Measurements from ENCODE around the gene BTG1. TPM values are rescaled to one million over a fixed set of nuclear protein-coding genes. Genes with fewer than 3 reads are reported as not detected.

BTG1 gene
- total RNA-seq, 4 donors from 2014 or later: 18.3 to 42.7 (median 35.3) TPM

DNA sequence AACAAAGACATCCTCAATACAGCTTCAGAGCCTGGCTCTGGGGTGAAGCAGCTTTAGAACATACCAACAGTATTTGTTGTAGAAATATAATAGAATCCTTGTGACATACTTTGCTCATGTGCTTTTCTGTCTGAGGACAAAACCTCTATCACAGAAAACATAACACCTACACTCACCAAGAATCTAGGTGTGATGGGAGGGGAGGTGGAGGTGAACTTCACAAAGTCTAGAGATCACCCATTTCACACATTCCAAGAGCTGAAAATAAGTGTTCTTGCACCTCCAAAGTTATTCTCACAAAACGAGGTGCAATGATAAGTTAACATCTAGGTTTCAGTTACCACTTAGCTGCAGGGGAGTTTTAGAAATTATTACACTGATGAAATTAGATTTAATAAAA is 32.7 kb upstream of the BTG1 start:
- DNase-seq: no peak
- intact Hi-C loops (cut with DNase I): no loop called here
- WGBS, 2 donors: 84 to 87% methylated on average over 1 of the region's 1 CpG
- Histone ChIP-seq H3K27ac (no peak overlapping the region), H3K4me3 (no peak overlapping the region), H3K4me1 (no peaks in the 10 kb centered on the region), H3K27me3 (no peaks in the 10 kb centered on the region), H3K36me3 (no peaks in the 10 kb centered on the region), H3K9me3 (no peaks in the 10 kb centered on the region)
- TF ChIP-seq, protein P1, sequence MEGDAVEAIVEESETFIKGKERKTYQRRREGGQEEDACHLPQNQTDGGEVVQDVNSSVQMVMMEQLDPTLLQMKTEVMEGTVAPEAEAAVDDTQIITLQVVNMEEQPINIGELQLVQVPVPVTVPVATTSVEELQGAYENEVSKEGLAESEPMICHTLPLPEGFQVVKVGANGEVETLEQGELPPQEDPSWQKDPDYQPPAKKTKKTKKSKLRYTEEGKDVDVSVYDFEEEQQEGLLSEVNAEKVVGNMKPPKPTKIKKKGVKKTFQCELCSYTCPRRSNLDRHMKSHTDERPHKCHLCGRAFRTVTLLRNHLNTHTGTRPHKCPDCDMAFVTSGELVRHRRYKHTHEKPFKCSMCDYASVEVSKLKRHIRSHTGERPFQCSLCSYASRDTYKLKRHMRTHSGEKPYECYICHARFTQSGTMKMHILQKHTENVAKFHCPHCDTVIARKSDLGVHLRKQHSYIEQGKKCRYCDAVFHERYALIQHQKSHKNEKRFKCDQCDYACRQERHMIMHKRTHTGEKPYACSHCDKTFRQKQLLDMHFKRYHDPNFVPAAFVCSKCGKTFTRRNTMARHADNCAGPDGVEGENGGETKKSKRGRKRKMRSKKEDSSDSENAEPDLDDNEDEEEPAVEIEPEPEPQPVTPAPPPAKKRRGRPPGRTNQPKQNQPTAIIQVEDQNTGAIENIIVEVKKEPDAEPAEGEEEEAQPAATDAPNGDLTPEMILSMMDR (IDR thresholded peaks at IDR 0.05): no peak
- no peak for TF ChIP-seq POLR2A (IDR thresholded peaks at IDR 0.05)

DNA sequence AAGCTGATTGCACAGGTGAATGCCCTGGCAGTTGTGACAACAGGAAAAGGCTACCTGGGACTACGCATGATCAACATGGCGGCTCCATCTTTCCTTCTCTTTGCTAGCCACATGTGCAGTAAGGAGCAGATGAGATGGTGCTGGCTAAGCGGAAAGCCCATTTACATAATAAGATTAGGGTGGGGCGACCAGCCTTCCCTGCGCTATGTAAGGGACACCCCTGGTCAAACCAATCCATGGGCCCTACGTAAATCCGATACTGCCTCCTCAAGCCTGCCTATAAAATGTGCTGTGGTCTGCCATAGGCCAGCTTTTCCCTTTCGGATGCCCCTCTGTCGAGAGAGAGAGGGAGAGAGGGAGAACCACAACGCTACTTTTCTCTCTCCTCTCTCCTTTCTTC is 31.0 kb upstream of the BTG1 start:
- TF ChIP-seq POLR2A (IDR thresholded peaks at IDR 0.05): no peak
- TF ChIP-seq, protein P1 (IDR thresholded peaks at IDR 0.05): no peak
- WGBS, 2 donors: 94 to 100% methylated on average over 8 to 9 of the region's 10 CpGs
- intact Hi-C loops (cut with DNase I): no loop called here

DNA sequence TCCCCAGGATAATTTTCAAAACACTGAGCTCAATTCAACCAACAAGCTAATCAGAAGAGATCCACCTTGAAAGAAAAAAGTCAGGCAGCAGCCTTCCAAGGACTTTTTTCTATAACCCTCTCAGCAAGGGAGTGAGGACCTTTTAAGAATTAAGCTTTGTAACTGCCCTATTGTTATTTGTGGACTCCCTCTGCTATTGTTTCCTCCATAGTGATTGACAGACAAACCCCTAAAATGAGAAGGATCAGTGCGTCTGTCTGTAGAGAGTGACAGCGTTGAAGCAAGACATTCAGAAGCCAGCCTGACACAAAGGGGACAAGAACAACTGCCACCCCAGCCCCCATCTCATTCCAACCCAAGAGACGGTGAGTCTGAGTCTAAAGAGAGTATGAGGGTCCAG is 30.3 kb upstream of the BTG1 start:
- TF ChIP-seq, protein P1 (IDR thresholded peaks at IDR 0.05): no peak
- no peak for TF ChIP-seq POLR2A (IDR thresholded peaks at IDR 0.05)
- no peaks in the 10 kb centered on the region for H3K36me3 ChIP-seq
- H3K9me3 ChIP-seq: no peaks in the 10 kb centered on the region
- intact Hi-C loops (cut with DNase I): no loop called here
- 82 to 100% methylated on average over 3 of the region's 3 CpGs for WGBS, 2 donors
- no peaks in the 10 kb centered on the region for H3K27me3 ChIP-seq
- H3K27ac ChIP-seq: no peak overlapping the region
- no peak overlapping the region for H3K4me3 ChIP-seq
- no peak for DNase-seq
- no peaks in the 10 kb centered on the region for H3K4me1 ChIP-seq

More for the DNA sequence above, 31.0 kb upstream of the BTG1 start:
- H3K4me3 ChIP-seq: no peak overlapping the region
- H3K27ac ChIP-seq: no peak overlapping the region
- no peaks in the 10 kb centered on the region for H3K36me3 ChIP-seq
- no peaks in the 10 kb centered on the region for H3K27me3 ChIP-seq
- no peaks in the 10 kb centered on the region for H3K4me1 ChIP-seq
- no peaks in the 10 kb centered on the region for H3K9me3 ChIP-seq
- DNase-seq: no peak

DNA sequence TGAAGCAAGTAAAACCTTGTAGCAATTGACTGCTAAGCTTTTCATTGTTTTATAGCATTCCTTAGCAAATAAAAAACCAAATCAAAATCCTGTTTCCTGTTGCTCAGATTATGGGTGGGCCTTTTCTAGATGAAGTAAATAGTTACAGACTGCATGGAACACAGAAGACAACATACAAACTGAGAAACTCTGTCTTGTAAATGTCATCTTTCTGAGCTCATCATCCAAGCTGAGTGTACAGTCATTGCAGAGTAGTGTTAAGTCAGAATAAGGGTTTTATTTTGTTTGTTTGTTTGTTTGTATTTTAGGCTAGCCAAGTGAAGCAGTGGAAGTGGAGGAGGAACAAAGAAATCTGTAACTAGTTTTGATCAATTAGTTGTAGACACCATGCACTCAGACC is 24.4 kb upstream of the BTG1 start:
- Histone ChIP-seq H3K4me3 (no peak overlapping the region), H3K36me3 (no peaks in the 10 kb centered on the region), H3K9me3 (no peaks in the 10 kb centered on the region), H3K4me1 (no peaks in the 10 kb centered on the region), H3K27ac (no peak overlapping the region), H3K27me3 (no peaks in the 10 kb centered on the region)
- no peak for DNase-seq
- no peak for TF ChIP-seq POLR2A (IDR thresholded peaks at IDR 0.05)
- TF ChIP-seq, protein P1 (IDR thresholded peaks at IDR 0.05): no peak
- intact Hi-C loops (cut with DNase I): no loop called here

DNA sequence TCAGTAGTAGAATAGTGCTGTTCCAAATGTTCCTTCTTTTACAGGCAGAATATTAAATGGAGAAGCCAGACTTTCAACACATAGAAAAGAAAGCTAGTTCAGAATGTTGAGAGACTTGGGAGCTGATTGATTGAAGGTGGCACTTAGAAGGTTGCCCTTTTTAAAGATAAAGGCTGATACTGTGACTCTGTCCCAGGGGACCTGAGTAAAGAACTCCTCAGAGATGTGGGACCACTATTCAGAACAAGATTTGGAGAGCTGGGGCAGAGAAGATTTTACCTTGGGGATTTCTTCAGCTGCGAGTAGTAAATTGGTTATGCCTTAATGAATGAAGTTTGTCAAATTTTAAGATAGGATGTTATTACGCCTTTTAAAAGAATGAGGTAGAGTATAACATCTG is 21.4 kb upstream of the BTG1 start:
- TF ChIP-seq POLR2A (IDR thresholded peaks at IDR 0.05): no peak
- TF ChIP-seq, protein P1 (IDR thresholded peaks at IDR 0.05): no peak
- no peak overlapping the region for H3K27ac ChIP-seq
- no peaks in the 10 kb centered on the region for H3K9me3 ChIP-seq
- intact Hi-C loops (cut with DNase I): no loop called here
- H3K4me3 ChIP-seq: no peak overlapping the region
- 90 to 94% methylated on average over 2 of the region's 2 CpGs for WGBS, 2 donors
- no peaks in the 10 kb centered on the region for H3K36me3 ChIP-seq
- H3K4me1 ChIP-seq: no peaks in the 10 kb centered on the region
- no peak for DNase-seq
- no peaks in the 10 kb centered on the region for H3K27me3 ChIP-seq
